Measurements from ENCODE around the gene SIL1.

DNA sequence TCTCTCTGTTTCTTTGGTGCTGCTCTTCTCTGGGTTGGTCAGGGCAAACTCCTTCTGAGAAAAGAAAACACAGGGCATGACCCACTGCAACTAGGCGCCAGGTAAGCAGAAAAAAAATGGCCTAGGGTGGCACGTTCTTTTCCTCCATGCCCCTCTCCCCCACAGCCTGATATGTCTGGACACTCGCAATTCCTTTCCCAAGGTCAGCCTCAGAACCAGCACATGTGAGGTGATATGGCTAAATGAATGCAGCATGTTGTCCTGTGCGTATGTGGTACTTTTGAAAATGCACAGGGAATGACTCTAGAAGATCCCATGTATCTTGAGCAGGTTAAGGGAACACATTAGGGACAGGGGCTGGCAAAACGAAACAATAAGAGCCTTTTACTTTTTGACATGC lies 77.0 kb downstream of the SIL1 start:
- no peak for TF ChIP-seq POLR2AphosphoS5 (IDR thresholded peaks at IDR 0.05; ENCODE audit: low read depth, low read length)
- no peak for TF ChIP-seq TAF1 (IDR thresholded peaks at IDR 0.05; ENCODE audit: borderline replicate concordance, low read depth, low read length)
- TF ChIP-seq POLR2A (IDR thresholded peaks at IDR 0.05; ENCODE audit: low read depth, low read length) = no peak
